Glutamatergic neuron (in vitro differentiated cells): Measurements from ENCODE around the gene SLC25A5. TPM values are rescaled to one million over a fixed set of nuclear protein-coding genes. Genes with fewer than 3 reads are reported as not detected.

Experiments used
- DNase-seq: peaks from one replicate; pipeline ENCODE4 v3.0.0; 2022
- H3K27ac Mint-ChIP-seq: one replicate; pipeline ENCODE4 v1.8.0; 2020; ENCODE audit warnings: mild to moderate bottlenecking, mixed read lengths, inconsistent platforms; ENCODE audit not compliant: unreplicated experiment
- H3K27me3 Mint-ChIP-seq: one replicate; pipeline ENCODE4 v1.8.0; 2020; ENCODE audit warnings: mild to moderate bottlenecking, moderate library complexity, mixed read lengths, inconsistent platforms; ENCODE audit not compliant: unreplicated experiment
- H3K36me3 Mint-ChIP-seq: one replicate; pipeline ENCODE4 v1.8.0; 2020; ENCODE audit warnings: mild to moderate bottlenecking, mixed read lengths, inconsistent platforms; ENCODE audit not compliant: unreplicated experiment
- H3K4me1 Mint-ChIP-seq: one replicate; pipeline ENCODE4 v1.8.0; 2020; ENCODE audit warnings: mild to moderate bottlenecking, low read depth, mixed read lengths, inconsistent platforms; ENCODE audit not compliant: unreplicated experiment
- H3K4me3 Mint-ChIP-seq: one replicate; pipeline ENCODE4 v1.8.0; 2020; ENCODE audit warnings: mild to moderate bottlenecking, mixed read lengths, inconsistent platforms; ENCODE audit not compliant: unreplicated experiment
- H3K9me3 Mint-ChIP-seq: one replicate; pipeline ENCODE4 v1.8.0; 2020; ENCODE audit warnings: mild to moderate bottlenecking, moderate library complexity, mixed read lengths, inconsistent platforms; ENCODE audit not compliant: unreplicated experiment
- total RNA-seq: library from RNA; stranded (reverse); fragmentation: NEBNext Ultra II Directional; extraction: Animal tissue kit (Norgen Biotek cat#: 25700); gene quantifications from one replicate; pipeline ENCODE4 v1.2.1, GENCODE V29; 2021; ENCODE audit not compliant: unreplicated experiment
- TF ChIP-seq, protein P1 (sequence below): fragments of 200-600 bp; sonication (generic); IDR thresholded peaks from one replicate; pipeline ENCODE4 v1.5.0; 2021; ENCODE audit not compliant: partially characterized antibody, unreplicated experiment

Gene SLC25A5
- total RNA-seq, 1 donor from 2014 or later: 179 TPM

DNA sequence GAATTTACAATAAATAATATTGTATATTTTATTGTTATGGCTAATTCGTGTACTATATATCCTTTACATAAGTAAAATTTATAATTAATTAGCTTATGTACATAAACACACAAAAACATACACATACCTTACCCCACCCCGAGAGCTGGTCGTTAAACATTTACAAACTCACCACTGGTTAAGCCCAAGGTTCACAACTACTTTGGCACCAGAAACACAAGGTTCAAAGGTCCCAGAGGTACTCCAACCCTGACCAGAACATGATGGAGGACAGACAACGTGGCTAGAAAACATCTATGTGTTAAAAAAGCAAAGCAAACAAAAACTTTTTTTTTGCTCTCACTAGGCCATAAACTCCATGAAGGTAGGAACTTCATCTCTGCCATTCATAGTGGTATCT is 37.7 kb downstream of the SLC25A5 start:
- no peaks in the 10 kb centered on the region for H3K27me3 Mint-ChIP-seq
- no peaks in the 10 kb centered on the region for H3K9me3 Mint-ChIP-seq
- DNase-seq: no peak
- no peaks in the 10 kb centered on the region for H3K4me1 Mint-ChIP-seq
- no peaks in the 10 kb centered on the region for H3K36me3 Mint-ChIP-seq
- no peak overlapping the region for H3K4me3 Mint-ChIP-seq
- no peak overlapping the region for H3K27ac Mint-ChIP-seq
- TF ChIP-seq, protein P1, sequence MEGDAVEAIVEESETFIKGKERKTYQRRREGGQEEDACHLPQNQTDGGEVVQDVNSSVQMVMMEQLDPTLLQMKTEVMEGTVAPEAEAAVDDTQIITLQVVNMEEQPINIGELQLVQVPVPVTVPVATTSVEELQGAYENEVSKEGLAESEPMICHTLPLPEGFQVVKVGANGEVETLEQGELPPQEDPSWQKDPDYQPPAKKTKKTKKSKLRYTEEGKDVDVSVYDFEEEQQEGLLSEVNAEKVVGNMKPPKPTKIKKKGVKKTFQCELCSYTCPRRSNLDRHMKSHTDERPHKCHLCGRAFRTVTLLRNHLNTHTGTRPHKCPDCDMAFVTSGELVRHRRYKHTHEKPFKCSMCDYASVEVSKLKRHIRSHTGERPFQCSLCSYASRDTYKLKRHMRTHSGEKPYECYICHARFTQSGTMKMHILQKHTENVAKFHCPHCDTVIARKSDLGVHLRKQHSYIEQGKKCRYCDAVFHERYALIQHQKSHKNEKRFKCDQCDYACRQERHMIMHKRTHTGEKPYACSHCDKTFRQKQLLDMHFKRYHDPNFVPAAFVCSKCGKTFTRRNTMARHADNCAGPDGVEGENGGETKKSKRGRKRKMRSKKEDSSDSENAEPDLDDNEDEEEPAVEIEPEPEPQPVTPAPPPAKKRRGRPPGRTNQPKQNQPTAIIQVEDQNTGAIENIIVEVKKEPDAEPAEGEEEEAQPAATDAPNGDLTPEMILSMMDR: no peak

DNA sequence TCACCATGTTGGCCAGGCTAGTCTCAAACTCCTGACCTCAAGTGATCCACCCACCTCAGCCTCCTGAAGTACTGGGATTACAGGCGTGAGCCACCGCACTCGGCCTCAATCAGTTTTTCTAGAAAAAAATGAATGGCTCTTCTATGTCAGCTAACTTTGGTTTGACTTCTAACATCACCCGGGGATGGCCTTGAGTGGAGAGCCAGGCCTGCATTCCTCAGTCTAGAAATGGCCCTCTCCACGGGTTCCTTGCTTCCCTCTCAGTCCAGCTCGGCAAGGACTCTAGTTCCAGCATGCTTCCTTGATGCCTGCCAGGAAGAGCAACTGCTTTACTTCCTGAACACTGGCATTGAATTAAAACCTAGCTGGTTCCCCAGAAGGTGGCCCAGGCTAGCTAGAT is 39.0 kb downstream of the SLC25A5 start:
- TF ChIP-seq, protein P1: no peak
- Mint-ChIP-seq H3K36me3 (no peaks in the 10 kb centered on the region), H3K4me1 (no peaks in the 10 kb centered on the region), H3K9me3 (no peaks in the 10 kb centered on the region), H3K27me3 (no peaks in the 10 kb centered on the region), H3K27ac (no peak overlapping the region), H3K4me3 (no peak overlapping the region)
- no peak for DNase-seq

DNA sequence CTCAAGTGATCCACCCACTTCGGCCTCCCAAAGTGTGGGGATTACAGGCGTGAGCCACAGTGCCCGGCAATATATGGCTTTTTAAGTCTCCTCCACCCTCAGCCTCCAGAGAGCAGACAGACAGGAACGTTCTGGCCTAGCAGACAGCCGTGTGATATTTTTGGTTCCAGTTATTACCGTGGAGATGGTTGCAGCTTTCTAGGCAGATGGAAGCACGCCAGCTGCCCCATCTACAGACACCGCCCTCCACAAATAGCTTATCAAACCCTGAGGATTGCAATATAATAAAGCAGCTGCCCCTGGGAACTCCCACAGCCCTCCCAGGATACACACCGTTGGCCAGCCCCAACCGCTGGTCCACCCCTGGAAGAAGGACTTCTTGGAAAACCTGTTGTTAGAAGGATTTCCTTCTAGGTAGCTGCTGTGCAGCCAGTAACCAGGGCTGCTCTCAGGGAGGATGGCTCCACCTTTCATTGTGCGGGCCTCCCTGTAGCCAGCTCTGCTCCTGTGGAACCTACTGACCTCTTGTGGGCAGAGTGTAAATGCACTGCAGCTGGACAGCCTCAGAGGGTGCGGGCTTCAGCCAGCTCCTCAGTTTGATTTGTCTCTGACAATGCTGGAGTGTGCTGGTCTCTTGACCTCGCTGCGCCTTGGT is 44.0 kb downstream of the SLC25A5 start:
- Mint-ChIP-seq H3K27ac (peak overlapping the region; percentile 77), H3K36me3 (no peaks in the 10 kb centered on the region), H3K4me3 (peak overlapping the region; percentile 42), H3K4me1 (no peaks in the 10 kb centered on the region), H3K27me3 (no peaks in the 10 kb centered on the region), H3K9me3 (peaks cover 2% of the 10 kb centered on the region)
- TF ChIP-seq, protein P1: peak; percentile 37
- DNase-seq: peak; percentile 65

DNA sequence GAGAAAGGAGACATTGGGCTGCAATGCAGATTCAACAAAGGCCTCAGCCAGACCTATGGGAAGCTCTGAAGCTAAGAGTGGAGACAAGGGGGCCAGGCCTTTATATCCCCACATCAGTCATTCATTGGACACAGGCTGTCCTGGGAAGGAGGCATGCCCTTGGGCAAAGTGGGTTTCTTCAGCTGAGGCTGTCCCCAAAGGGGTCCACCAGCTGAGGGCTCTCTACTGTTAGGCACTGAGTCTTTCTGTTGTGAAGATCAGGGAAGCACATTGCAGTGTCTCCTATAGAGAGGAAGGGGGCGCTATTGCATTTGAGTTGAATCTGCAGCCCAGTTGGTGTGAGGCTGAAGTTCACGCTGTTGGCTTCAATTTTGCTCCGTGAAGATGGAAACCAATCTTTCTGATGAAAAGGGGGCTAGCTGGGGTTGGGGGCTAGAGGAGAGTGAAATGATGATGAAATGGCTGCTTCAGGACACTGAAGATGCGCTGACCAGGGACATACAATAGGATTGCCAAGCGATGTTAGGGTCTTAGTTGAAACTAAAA is 48.0 kb downstream of the SLC25A5 start:
- TF ChIP-seq, protein P1: peak; percentile 72
- peaks cover 2% of the 10 kb centered on the region for H3K9me3 Mint-ChIP-seq
- DNase-seq: no peak
- no peak overlapping the region for H3K4me3 Mint-ChIP-seq
- no peak overlapping the region for H3K27ac Mint-ChIP-seq
- no peaks in the 10 kb centered on the region for H3K36me3 Mint-ChIP-seq
- H3K4me1 Mint-ChIP-seq: no peaks in the 10 kb centered on the region
- no peaks in the 10 kb centered on the region for H3K27me3 Mint-ChIP-seq

DNA sequence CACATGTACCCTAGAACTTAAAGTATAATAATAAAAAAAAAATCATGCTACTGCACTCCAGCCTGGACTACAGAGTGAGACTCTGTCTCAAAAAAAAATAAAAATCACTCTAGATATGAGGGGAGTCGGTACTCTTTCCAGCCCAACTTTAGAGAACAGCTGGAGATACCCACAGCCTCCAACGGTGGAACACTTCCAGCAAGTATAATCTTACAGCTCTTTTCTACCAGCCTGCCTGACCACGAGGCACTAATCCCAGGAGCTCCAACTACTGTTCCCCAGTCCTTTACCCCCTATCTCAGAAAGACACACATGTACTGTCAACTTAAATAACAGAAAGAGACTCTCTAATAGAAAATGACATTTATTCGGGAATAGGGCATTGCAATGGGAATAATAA is 50.1 kb downstream of the SLC25A5 start:
- no peaks in the 10 kb centered on the region for H3K4me1 Mint-ChIP-seq
- TF ChIP-seq, protein P1: no peak

More for the DNA sequence above, 50.1 kb downstream of the SLC25A5 start:
- no peaks in the 10 kb centered on the region for H3K27me3 Mint-ChIP-seq
- H3K27ac Mint-ChIP-seq: no peak overlapping the region
- no peak for DNase-seq
- H3K4me3 Mint-ChIP-seq: no peak overlapping the region
- H3K9me3 Mint-ChIP-seq: peaks cover 2% of the 10 kb centered on the region
- H3K36me3 Mint-ChIP-seq: no peaks in the 10 kb centered on the region
